T-helper 2 cell (primary cell): ENCODE results near the gene PTPN3.
"Not testable (repeated sequence)": the region's sequence is repeated elsewhere in the genome, so short reads cannot be mapped to it uniquely, and the experiment has no call there.

Experiments used
- DNase-seq, 5 experiments: peaks; one replicate each; pipeline versions ENCODE4 v3.0.0 to v3.0.0-alpha.2; 2012 to 2022

PTPN3 gene

DNA sequence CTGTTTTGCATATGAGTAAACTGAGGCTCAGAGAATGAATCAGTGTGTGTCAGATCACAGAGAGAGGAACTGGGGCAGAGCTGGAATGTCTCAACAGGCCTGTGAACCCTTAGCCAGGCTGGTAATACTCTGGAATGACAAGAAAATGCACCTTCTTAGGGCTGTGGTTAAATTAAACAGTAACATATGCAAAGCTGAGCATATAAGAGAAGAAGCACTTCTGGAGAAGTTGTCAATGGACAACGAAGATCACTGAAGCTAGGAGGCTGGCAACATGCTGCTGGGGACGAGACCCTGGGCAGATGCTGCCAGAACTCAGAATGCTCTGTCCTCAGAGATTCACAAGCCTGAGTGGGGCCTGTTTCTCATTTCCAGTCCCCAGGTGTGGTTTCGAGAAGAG is 112.6 kb downstream of the PTPN3 start:
- DNase-seq: no peak

DNA sequence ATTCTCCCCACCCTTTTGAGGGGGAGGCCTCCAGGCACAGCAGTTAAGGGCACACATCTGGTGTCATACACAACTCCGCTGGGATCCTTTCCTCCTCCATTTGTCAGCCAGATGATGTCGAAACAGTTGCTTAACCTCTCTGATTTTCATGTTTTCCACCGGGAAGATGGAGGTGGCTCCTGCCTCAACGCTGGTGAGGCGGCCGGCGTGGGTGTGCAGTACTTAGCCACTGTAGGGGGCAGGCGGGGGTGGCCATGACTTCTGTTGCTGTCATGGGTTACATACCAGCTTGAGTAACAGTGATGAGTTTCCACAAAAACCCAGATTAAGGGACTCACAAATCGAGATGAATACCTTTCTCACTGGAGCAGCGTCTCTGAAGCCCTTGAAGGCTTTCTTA is 114.2 kb downstream of the PTPN3 start:
- DNase-seq: no peak

DNA sequence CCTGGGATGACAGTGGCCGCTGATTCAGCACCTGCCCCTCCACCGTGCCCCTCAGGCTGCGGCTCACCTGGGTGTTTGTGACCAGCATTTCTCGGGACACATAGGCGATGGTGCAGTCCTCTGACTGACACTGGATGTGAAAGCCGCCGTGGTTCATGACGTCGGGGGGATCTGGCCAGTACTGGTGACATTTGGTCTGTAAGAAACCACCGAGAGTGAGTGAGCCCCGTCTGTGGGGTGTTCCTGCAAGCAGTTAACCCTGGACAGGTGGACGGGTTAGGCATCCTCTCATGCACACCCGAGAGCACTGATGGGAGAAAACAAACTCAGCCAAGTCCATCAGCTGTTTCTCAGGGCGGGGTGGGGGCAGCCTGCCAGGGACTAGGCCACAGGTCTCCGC is 114.8 kb downstream of the PTPN3 start:
- no peak for DNase-seq

DNA sequence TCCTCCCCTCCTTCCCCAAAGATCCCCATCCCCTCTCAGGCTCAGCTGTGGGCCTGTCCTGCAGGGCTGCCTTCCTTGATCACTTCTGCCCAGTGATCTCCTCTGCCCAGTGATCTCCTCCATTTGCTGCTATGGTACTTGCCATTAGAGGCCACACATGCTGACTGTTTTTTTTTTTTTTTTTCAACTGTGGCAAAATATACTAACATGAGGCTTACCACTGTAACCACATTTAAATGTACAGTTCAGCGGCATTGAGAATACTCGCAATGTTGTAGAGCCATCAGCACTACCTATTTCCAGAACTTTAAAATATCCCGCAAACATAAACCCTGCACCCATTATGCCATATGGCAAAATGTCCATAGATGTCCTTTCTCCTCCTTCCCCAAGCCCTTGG is 115.5 kb downstream of the PTPN3 start:
- peak in 1 of 5 experiments; percentile 36 for DNase-seq

DNA sequence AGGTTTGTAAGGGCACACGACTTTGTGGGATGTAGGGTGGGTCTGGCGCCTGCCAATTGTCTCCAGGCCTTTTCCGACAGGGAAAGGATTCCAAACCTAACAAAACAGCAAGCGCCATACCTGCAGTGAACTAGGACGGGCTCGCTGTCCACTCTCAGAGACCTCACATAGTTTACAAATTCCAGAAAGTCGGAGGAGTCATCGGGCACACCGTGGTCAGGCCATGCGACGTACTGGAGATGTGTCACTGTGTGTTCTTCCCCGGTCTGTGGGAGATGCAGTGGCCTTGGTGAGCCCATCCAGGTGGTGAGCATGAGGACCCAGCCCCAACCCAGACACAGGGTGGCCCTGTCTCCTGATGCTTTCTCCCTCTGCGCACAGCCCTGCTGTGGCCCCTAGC is 115.9 kb downstream of the PTPN3 start:
- no peak for DNase-seq

DNA sequence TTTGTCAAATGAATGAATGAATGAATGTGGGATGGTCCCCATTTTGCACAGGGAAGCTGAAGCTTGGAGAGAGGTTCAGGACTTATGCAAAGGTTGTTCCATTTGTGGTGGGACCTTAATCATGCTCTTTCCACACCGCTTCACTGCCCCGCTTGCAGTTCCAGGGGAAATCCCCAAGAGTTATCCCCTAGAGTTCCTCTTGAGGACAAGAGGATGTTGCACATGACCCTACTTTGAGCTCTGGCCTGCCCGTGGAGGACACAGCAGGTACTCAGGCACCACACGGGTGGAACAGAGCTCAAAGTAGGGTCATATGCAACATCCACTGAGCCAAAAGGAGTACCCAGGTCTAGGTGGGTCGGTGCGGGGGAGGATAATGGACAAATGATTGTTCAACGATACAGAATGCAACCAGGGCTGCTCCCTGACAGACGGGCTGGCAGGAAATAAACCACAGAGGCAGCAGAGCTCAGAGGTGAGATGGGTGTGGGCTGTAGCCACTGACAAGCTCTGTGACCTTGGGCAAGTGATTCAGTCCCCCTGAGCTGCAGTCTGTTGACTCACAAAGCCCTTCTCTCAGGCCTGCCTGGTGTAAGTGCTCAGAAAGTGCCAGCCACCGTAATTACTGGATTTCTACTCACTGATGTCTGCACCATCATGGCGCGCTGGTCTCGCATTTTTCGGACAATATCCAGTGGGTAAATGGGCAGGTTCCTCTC is 116.9 kb downstream of the PTPN3 start:
- DNase-seq: peak in 1 of 5 experiments; percentile 24

DNA sequence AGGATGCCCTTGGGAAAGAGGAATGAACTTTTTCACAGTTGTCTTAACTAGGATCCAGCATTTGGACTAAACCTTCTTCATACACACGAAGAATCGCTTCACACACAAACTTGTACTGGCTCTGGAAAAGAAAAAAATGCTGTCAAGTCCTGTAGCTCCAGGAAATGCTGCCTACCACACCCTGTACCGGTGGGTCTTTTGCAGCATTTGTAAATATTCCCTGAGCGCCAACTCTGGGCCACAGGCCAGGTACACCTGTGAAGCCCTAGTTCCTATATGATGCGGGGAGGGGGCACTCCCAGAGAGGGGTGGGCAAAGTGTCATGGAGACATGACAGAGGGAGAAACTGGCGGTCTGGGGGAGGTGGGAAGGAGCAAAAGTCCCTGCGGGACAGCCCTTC is 118.6 kb downstream of the PTPN3 start:
- no peak for DNase-seq

DNA sequence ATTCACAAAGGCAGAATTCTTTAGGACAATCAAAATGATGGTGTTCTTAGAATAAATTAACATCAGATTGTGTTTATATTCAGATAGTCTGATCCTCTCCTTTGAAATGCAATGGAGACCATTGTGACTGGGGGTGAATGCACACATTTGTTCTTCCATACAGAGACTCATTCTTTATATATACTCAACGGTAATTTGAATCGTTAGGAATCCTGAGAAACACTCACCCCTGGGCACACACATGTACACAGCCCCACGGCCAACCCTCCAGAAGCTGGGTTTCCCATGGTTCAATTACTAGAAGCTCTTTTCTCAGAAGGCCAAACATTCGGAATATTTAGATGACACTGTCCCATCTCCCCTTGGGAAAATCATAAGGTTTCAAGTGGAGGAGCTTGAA is 119.8 kb downstream of the PTPN3 start:
- no peak for DNase-seq

DNA sequence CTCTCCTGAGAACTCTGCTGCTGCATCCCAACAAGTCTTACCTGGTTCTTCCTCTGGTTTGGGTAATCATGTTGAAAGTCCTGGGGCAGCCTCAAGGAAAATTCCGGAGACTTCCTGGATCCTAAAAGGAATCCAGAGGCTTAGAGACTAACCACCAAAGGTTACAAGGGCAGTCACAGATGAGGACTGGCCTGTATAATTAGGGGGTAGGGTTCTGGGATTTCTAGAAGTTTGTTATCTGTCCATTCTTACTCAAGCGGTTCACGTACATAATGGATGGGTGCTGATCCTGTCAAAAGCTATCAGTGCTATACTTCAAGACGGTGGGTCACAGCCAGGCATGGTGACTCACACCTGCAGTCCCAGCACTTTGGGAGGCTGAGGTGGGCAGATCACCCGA is 125.9 kb downstream of the PTPN3 start:
- no peak for DNase-seq

DNA sequence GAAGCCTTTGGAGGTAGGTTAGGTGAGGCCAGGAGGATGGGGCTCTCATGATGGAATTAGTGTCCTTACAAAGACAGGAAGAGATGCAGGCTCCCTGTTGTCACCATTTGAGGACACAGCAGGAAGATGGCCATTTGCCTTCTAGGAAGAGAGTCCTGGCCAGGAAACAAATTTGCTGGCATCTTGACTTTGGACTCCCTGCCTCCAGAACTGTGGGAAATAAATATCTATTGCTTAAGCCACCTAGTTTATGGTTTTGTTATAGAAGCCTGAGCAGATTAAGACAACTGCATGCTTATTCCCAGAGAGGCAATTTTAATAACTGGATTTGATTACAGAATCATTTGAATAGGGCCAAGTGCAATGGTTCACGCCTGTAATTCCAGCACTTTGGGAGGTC is 126.7 kb downstream of the PTPN3 start:
- no peak for DNase-seq

DNA sequence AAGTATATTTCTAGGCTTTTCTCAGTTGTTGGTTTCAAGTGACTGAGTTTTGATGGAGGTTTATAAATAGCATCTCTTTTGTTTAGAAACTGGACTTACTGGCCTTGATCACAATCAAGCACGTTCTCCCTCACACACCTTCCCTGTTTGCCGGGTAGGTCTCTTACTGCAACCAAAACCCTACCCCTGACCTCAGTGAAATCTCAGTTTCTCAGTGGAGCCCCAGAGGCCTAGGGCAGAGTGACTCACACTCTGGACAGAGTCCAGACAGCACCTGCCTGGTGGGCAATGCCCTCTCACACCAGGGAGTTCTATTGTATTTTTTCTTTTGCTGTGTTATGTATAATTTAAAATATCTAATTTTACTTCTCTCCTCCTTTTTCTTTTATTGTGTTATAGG is 128.8 kb downstream of the PTPN3 start:
- no peak for DNase-seq

DNA sequence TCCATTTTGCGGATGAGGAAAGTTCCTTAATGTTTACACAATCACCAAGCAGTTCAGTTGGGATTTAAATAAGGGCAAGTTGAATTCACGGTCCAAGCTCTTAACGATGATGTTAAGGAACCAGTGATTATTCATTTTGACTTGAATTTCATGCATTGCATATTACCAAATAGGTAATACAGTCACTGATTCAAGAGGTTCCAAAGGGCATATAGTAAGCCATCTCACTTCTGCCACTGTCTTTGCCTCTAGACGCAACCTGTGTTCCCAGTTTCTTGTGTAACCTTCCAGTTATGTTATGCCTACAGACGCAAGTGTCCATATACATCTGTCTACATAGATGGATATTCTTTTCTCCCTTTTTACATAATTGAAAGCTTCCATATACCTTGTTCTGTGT is 137.3 kb downstream of the PTPN3 start:
- no peak for DNase-seq

DNA sequence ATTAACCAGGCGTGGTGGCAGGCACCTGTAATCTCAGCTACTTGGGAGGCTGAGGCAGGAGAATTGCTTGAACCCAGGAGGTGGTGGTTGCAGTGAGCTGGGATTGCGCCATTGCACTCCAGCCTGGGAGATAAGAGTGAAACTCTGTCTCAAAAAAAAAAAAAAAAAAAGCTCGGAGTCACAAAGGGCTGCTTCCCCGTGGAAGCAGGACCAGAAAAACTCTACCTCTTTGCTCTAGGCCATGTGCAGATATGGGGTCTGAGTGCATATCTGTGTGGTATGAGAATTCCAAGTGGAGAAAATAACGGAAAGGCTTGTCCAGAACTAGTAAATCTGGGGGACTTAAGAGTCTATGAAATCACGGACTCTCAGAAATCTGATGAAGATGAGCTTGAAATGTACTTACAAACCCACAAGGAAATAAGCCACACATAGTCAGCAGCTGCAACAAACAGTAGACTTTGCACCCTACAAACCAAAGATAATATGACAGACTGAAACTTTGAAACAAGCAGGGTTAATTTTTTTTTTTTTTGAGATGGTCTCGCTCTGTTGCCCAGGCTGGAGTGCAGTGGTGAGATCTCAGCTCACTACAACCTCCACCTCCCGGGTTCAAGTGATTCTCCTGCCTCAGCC is 139.0 kb downstream of the PTPN3 start:
- DNase-seq: not testable (repeated sequence)

DNA sequence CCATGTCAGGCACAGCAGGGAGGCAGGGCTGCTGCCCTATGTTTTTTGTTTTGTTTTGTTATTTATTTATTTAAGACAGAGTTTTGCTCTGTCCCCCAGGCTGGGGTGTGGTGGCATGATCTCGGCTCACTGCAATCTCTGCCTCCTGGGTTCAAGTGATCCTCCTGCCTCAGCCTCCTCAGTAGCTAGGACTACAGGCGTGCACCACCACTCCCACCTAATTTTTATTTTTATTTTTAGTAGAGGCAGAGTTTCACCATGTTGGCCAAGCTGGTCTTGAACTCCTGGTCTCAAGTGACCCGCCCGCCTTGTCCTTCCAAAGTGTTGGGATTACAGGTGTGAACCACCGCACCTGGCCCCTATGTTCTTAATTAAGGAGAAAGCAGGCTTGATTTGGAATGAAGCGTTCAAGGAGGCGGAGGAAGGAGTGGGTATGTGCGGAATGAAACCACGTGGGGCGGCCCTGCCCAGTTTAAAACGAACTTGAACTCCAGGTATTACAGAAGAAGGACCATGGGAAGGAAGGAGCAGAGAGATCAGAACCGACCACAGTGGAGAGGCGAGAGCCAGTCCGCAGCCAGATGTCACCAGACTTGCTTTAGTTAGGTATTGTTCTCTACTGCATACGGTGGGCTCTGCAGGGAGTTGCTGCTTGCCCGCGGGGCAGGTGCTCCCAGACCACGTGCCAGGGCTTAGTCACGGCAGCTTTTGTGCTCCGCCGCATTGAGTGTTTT is 142.4 kb downstream of the PTPN3 start:
- no peak for DNase-seq

DNA sequence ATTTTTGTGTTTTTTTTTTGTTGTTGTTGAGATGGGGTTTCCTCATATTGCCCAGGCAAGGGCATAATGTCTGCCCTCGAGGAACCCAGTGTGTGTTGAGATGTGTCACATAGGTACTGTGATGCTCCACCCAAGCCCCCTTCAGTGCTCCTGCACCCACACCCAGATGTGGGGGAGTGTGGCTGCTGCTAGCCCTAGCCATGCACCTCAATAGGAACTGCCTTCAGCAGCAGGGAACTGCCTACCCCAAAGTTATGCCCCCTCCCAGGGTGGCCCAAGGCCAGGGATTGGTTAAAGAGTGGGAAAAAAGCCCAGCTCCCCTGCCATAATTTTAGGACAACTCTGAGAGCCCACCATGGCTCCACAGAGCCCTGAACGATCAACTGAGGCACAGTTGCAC is 143.9 kb downstream of the PTPN3 start:
- DNase-seq: no peak

DNA sequence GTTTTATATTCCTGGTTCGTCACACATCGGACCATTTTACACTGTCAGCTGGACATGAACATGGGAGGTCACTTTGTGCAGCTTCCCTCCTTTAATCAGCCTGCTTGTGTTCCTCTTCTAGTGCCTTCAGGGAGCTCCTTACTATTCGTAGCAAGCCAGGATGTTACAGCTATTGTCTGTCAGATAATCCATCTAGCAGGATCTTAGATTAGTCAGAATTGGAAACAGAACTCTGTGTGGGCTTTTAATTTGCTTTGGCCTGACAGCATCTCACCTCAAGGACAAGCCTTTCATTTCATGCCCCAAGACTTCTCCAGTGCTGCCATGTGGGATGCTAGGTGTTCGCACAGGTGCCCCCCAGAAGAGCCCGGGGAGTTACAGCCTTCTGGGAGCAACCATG is 147.1 kb downstream of the PTPN3 start:
- peak in 1 of 5 experiments; percentile 5 for DNase-seq

DNA sequence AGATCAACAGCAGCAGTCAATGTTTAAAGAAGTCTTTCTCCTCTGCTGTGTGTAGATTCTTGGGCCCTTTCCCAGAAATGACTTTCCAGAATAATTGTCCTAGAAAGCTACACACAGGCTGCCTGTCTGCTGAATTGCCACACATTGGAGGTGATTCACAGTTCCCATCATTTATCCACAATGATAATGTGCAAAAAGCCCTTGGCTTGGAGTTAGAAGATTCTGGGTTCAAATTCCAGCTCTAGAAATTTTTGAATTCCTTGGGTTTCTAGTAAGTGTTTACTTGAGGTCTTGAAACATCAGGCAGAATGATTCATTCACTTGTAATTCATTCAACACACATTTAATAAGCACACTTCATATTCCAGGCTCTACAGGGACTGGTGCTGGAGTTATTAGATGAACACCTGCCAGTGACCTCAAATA is 148.7 kb downstream of the PTPN3 start:
- no peak for DNase-seq

DNA sequence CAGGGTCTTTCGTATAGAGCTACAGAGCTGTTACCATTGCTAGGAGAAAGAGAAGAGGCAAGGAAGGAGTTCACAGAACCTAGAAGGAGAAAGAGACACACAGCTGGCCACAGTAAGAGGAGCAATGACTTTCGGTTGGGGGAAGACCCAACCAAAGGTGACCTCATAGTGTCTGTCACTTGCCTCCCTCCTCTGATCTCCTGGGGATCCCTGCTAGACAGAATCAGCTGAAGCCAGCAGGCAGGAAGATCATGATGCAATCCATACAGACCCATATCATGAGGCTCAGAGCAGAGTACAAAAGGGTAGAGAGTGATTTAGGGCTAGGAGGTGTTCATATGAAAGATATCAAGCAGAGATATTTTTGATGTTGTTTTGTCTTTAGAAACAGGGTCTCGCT is 151.2 kb downstream of the PTPN3 start:
- DNase-seq: no peak

DNA sequence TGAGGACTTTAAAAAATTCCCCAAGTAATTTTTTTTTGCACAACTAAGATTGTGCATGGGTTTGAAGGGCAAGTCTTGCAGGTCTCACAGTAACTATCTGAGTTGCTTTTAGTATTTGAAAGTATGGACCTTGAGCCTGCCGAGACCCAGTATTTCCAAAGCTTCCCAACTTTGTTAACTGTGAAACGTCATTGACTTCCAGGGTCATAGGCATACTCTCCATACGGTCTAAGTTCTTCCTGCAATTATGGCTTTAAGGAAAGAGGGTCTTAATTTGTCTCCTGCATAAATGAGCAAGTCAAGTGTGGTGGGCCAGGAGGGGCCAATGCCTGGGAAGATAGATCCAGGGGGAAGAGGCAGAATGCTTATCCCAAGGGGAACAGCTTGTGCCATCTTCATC is 153.2 kb downstream of the PTPN3 start:
- no peak for DNase-seq

DNA sequence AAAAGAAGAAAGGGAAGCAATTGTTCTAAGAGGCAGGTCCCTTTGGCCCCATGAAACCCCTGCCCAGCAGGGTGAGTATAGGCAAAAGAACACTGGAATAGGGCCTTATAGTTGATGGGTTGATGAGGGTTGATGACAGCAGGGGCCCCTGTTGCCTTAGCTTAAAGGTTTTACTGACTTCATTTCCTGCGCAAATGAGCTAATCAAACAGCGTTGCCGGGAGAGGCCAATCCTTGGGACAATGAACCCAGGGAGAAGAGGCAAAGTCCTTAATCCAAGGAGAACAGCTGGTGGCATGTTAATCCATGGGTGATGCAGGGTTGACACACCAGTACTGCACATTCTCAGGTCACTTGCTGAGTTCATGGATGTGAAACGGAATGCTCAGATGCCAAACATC is 155.2 kb downstream of the PTPN3 start:
- no peak for DNase-seq

DNA sequence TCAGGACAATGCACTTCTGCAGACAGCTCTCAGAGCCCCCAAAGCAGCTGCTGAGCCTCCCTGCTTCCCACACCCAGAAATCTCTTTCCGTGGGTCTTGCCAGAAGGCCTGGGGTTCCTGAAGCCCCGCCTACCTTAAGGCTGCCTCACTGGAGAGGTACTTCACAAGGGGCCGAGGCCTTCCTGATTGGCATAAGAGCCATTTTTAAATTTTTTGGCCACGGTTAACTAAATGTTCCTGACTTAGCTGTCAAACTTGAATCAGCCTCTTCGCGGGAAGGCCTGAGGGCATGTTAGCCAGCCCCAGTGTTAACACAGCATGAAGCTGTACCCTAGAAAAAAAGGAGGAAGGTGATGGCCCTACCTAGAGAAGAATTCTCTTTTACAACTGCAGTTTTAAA is 156.5 kb downstream of the PTPN3 start:
- DNase-seq: no peak

DNA sequence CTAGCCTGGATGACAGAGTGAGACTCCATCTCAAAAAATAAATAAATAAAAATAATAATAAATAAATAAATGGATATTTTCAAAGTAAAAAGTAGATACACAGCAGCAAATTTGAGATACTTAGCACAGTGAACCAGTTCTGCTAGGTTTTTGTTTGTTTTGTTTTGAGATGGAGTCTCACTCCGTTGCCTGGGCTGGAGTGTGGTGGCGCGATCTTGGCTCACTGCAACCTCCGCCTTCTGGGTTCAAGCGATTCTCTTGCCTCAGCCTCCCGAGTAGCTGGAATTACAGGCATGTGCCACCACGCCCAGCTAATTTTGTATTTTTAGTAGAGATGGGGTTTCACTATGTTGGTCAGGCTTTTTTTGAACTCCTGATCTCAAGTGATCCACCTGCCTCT is 157.1 kb downstream of the PTPN3 start:
- not testable (repeated sequence) for DNase-seq

DNA sequence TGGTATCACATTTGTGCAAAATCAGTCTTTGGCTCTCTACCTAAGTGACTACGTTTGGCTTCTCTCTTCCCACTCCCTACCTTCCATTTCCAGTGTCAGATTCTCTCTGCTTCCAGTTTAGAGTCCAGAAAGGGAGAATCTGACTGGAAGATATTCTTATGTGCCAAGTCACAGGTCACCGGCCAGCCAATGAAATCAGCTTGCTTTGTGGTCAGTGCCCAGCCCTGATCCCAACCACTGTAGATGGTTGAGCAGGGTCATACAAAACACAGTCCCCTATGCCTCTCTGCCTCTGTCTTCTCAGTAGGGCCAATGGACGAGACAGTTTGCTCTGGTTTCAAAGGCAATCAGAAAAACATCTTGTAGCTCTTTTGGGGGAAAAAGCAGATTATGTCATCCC is 161.7 kb downstream of the PTPN3 start:
- no peak for DNase-seq

DNA sequence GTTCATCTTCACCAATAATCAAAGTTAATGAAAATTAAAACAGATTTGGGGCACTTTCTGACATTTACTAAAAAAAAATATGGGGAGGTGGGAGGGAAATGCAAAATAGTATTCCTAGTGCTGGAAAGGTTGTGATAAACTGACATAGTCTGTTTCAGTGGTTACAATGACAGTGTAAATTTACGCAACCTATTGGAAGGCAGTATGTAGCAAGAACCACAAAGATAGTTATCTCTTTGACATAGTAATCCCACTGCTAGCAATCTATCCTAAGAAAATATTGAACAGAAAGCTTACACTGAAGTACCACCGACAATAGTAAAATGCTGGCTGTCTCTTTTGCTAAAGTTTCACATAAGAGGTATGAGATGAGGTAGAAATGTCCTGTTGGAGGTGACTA is 162.2 kb downstream of the PTPN3 start:
- no peak for DNase-seq
